ENCODE measurements around the gene PXT1. TPM values are rescaled to one million over a fixed set of nuclear protein-coding genes. Genes with fewer than 3 reads are reported as not detected.

Gene PXT1
- polyA plus RNA-seq, 1 donor (not counting 4 experiments of a cell fraction or from before 2014, with no cell fraction given): 0.08 TPM

- H3K27ac ChIP-seq (ENCODE audit: control insufficient read depth, insufficient read depth, low read length): no peak overlapping the region
- no peak for TF ChIP-seq CTCF (optimal IDR thresholded peaks at IDR 0.05 in 1 of 3, IDR thresholded peaks at IDR 0.05 in 1 of 3, conservative IDR thresholded peaks at IDR 0.05 in 1 of 3; ENCODE audit: extremely low read depth in 1 of 3, insufficient read depth in 2 of 3, low read length in 3 of 3)
- no peak for TF ChIP-seq EZH2 (IDR thresholded peaks at IDR 0.05; ENCODE audit: low read length)
- no peak for FAIRE-seq
- dilution Hi-C loops (cut with MboI; ENCODE audit: extremely low pct_ligation_motif_present, low sequenced_read_pairs): no loop called here
- no peaks in the 10 kb centered on the region for H3K36me3 ChIP-seq (ENCODE audit: control insufficient read depth in 2 of 2, extremely low read depth in 1 of 2, insufficient read depth in 2 of 2, low read length in 2 of 2)
- H3K4me3 ChIP-seq (ENCODE audit: control insufficient read depth in 2 of 3, extremely low read depth in 1 of 3, insufficient read depth in 2 of 3, low read depth in 1 of 3, low read length in 3 of 3): no peak overlapping the region
- H3K4me2 ChIP-seq (ENCODE audit: control insufficient read depth, extremely low read depth, insufficient read depth, low read depth, low read length): no peak overlapping the region
- no peaks in the 10 kb centered on the region for H3K4me1 ChIP-seq (ENCODE audit: control insufficient read depth, extremely low read depth, insufficient read depth, low read length)
- no peaks in the 10 kb centered on the region for H3K27me3 ChIP-seq (ENCODE audit: control insufficient read depth, extremely low read depth, insufficient read depth, low read length)
- no peaks in the 10 kb centered on the region for H3K9me1 ChIP-seq (ENCODE audit: control insufficient read depth, extremely low read depth, insufficient read depth, low read length)
- no peak overlapping the region for H3K9ac ChIP-seq (ENCODE audit: control insufficient read depth, extremely low read depth, insufficient read depth, low read length)
- H2AFZ ChIP-seq (ENCODE audit: control insufficient read depth, low read length): no peak overlapping the region
- no peak for DNase-seq (ENCODE audit: low read depth, low spot score)
- no peaks in the 10 kb centered on the region for H4K20me1 ChIP-seq (ENCODE audit: control insufficient read depth, extremely low read depth, insufficient read depth, low read length)
- H3K79me2 ChIP-seq (ENCODE audit: control insufficient read depth, insufficient read depth, low read length): no peaks in the 10 kb centered on the region
- H3K9me3 ChIP-seq (ENCODE audit: control insufficient read depth, low read depth, low read length): no peaks in the 10 kb centered on the region
These were observed 91.7 kb downstream of the PXT1 start for GRCh38 chr6:36350681-36351571.

GRCh38 chr6:36350082-36350481, 92.6 kb downstream of the PXT1 start:
- H3K27ac ChIP-seq (ENCODE audit: control insufficient read depth, insufficient read depth, low read length): no peak overlapping the region
- TF ChIP-seq EZH2 (IDR thresholded peaks at IDR 0.05; ENCODE audit: low read length) (no peak), CTCF (optimal IDR thresholded peaks at IDR 0.05 in 1 of 3, IDR thresholded peaks at IDR 0.05 in 1 of 3, conservative IDR thresholded peaks at IDR 0.05 in 1 of 3; ENCODE audit: extremely low read depth in 1 of 3, insufficient read depth in 2 of 3, low read length in 3 of 3) (no peak)

More at GRCh38 chr6:36350082-36350481, 92.6 kb downstream of the PXT1 start:
- H3K4me3 ChIP-seq (ENCODE audit: control insufficient read depth in 2 of 3, extremely low read depth in 1 of 3, insufficient read depth in 2 of 3, low read depth in 1 of 3, low read length in 3 of 3): no peak overlapping the region
- H3K4me1 ChIP-seq (ENCODE audit: control insufficient read depth, extremely low read depth, insufficient read depth, low read length): no peaks in the 10 kb centered on the region
- dilution Hi-C loops (cut with MboI; ENCODE audit: extremely low pct_ligation_motif_present, low sequenced_read_pairs): no loop called here
- no peak overlapping the region for H3K4me2 ChIP-seq (ENCODE audit: control insufficient read depth, extremely low read depth, insufficient read depth, low read depth, low read length)
- no peak for FAIRE-seq
- H3K36me3 ChIP-seq (ENCODE audit: control insufficient read depth in 2 of 2, extremely low read depth in 1 of 2, insufficient read depth in 2 of 2, low read length in 2 of 2): no peaks in the 10 kb centered on the region
- no peaks in the 10 kb centered on the region for H3K27me3 ChIP-seq (ENCODE audit: control insufficient read depth, extremely low read depth, insufficient read depth, low read length)
- H3K79me2 ChIP-seq (ENCODE audit: control insufficient read depth, insufficient read depth, low read length): no peaks in the 10 kb centered on the region
- H2AFZ ChIP-seq (ENCODE audit: control insufficient read depth, low read length): no peak overlapping the region
- H3K9me1 ChIP-seq (ENCODE audit: control insufficient read depth, extremely low read depth, insufficient read depth, low read length): no peaks in the 10 kb centered on the region
- DNase-seq (ENCODE audit: low read depth, low spot score): no peak
- no peaks in the 10 kb centered on the region for H3K9me3 ChIP-seq (ENCODE audit: control insufficient read depth, low read depth, low read length)
- H3K9ac ChIP-seq (ENCODE audit: control insufficient read depth, extremely low read depth, insufficient read depth, low read length): no peak overlapping the region
- H4K20me1 ChIP-seq (ENCODE audit: control insufficient read depth, extremely low read depth, insufficient read depth, low read length): no peaks in the 10 kb centered on the region

Data from keratinocyte (primary cell).